ENCODE data around the gene PLG. TPM values are rescaled to one million over a fixed set of nuclear protein-coding genes. Genes with fewer than 3 reads are reported as not detected.

PLG gene
- total RNA-seq, 1 experiment from 2014 or later, result not detected

- DNase-seq (ENCODE audit: low spot score), result no peak
- H3K27me3 ChIP-seq (replicated peaks; ENCODE audit: insufficient read depth, low read depth, low read length, poor library complexity), result peaks cover 7% of the 10 kb centered on the region
- POLR2A ChIA-PET (ENCODE audit: low non-redundant PET), result no interaction called here
- no peak overlapping the region for H3K27ac ChIP-seq (ENCODE audit: low read depth, low read length, poor library complexity, severe bottlenecking)
- no peaks in the 10 kb centered on the region for H3K9me3 ChIP-seq (ENCODE audit: low read depth, low read length, poor library complexity, severe bottlenecking)
- no peaks in the 10 kb centered on the region for H3K4me1 ChIP-seq (ENCODE audit: insufficient read depth, low read length, poor library complexity, severe bottlenecking)
- no TSS peak for BruUV-seq (replicated peaks)
- intact Hi-C loops (cut with micrococcal nuclease; ENCODE audit: unreplicated experiment), result loop anchor here (10.0 kb wide), 1 partner anchor 243 kb away; no protein-coding TSS in a partner anchor
- no peaks in the 10 kb centered on the region for H3K36me3 ChIP-seq (ENCODE audit: insufficient read depth, low read length, poor library complexity, severe bottlenecking)
- CTCF ChIA-PET, result interaction anchor here (0.7 kb wide), 1 partner anchor 980 kb away, joined by 3 read pairs; no protein-coding TSS in a partner anchor
- no peak overlapping the region for H3K4me3 ChIP-seq (ENCODE audit: low read depth, low read length, poor library complexity, severe bottlenecking)
- TF ChIP-seq CTCF (conservative IDR thresholded peaks at IDR 0.05; ENCODE audit: low read depth, low read length), result no peak
- no peak for TF ChIP-seq EZH2 (IDR thresholded peaks at IDR 0.05; ENCODE audit: borderline replicate concordance, low read depth, low read length, poor library complexity, severe bottlenecking)
Measured at GRCh38 chr6:160767647-160768019, 65.6 kb downstream of the PLG start.

- intact Hi-C loops (cut with micrococcal nuclease; ENCODE audit: unreplicated experiment), result loop anchor here (10.0 kb wide), 1 partner anchor 243 kb away; no protein-coding TSS in a partner anchor
- ChIA-PET POLR2A (ENCODE audit: low non-redundant PET) (no interaction called here), CTCF (no interaction called here)
Measured at GRCh38 chr6:160768101-160768500, 66.1 kb downstream of the PLG start.

GRCh38 chr6:160774399-160774798 is 72.4 kb downstream of the PLG start:
- no peaks in the 10 kb centered on the region for H3K27me3 ChIP-seq (replicated peaks; ENCODE audit: insufficient read depth, low read depth, low read length, poor library complexity)
- CTCF ChIA-PET, result no interaction called here
- intact Hi-C loops (cut with micrococcal nuclease; ENCODE audit: unreplicated experiment), result no loop called here
- no peak overlapping the region for H3K27ac ChIP-seq (ENCODE audit: low read depth, low read length, poor library complexity, severe bottlenecking)
- no peaks in the 10 kb centered on the region for H3K36me3 ChIP-seq (ENCODE audit: insufficient read depth, low read length, poor library complexity, severe bottlenecking)
- no TSS peak for BruUV-seq (replicated peaks)
- H3K9me3 ChIP-seq (ENCODE audit: low read depth, low read length, poor library complexity, severe bottlenecking), result no peaks in the 10 kb centered on the region
- no peak overlapping the region for H3K4me3 ChIP-seq (ENCODE audit: low read depth, low read length, poor library complexity, severe bottlenecking)
- POLR2A ChIA-PET (ENCODE audit: low non-redundant PET), result no interaction called here
- DNase-seq (ENCODE audit: low spot score), result no peak
- TF ChIP-seq CTCF (conservative IDR thresholded peaks at IDR 0.05; ENCODE audit: low read depth, low read length) (no peak), EZH2 (IDR thresholded peaks at IDR 0.05; ENCODE audit: borderline replicate concordance, low read depth, low read length, poor library complexity, severe bottlenecking) (no peak)
- no peaks in the 10 kb centered on the region for H3K4me1 ChIP-seq (ENCODE audit: insufficient read depth, low read length, poor library complexity, severe bottlenecking)

More at GRCh38 chr6:160768101-160768500, 66.1 kb downstream of the PLG start:
- TF ChIP-seq CTCF (conservative IDR thresholded peaks at IDR 0.05; ENCODE audit: low read depth, low read length) (no peak), EZH2 (IDR thresholded peaks at IDR 0.05; ENCODE audit: borderline replicate concordance, low read depth, low read length, poor library complexity, severe bottlenecking) (no peak)
- H3K4me1 ChIP-seq (ENCODE audit: insufficient read depth, low read length, poor library complexity, severe bottlenecking), result no peaks in the 10 kb centered on the region
- no peak overlapping the region for H3K4me3 ChIP-seq (ENCODE audit: low read depth, low read length, poor library complexity, severe bottlenecking)
- DNase-seq (ENCODE audit: low spot score), result no peak
- peaks cover 7% of the 10 kb centered on the region for H3K27me3 ChIP-seq (replicated peaks; ENCODE audit: insufficient read depth, low read depth, low read length, poor library complexity)
- no peaks in the 10 kb centered on the region for H3K36me3 ChIP-seq (ENCODE audit: insufficient read depth, low read length, poor library complexity, severe bottlenecking)
- BruUV-seq (replicated peaks), result no TSS peak
- no peak overlapping the region for H3K27ac ChIP-seq (ENCODE audit: low read depth, low read length, poor library complexity, severe bottlenecking)
- H3K9me3 ChIP-seq (ENCODE audit: low read depth, low read length, poor library complexity, severe bottlenecking), result no peaks in the 10 kb centered on the region
